IMR-90 (cell line): Measurements from ENCODE around the gene PAPPA. TPM values are rescaled to one million over a fixed set of nuclear protein-coding genes. Genes with fewer than 3 reads are reported as not detected.

ENCODE experiments used
- ATAC-seq: fragments of 200-7000 bp; cut with Tn5 transposase; 2 replicates; pipeline ENCODE4 v1.9.1; 2020; ENCODE audit warnings: low read depth, mild to moderate bottlenecking, moderate library complexity
- BruUV-seq: library from RNA; stranded (reverse); fragments of 400-500 nt; replicated peaks from 2 replicates; lab custom pipeline; 2021; lab: Mats Ljungman, UMichigan
- CTCF ChIA-PET: fragments of 300-600 bp; formaldehyde crosslinking; extraction: SDS; loops from one replicate; lab custom pipeline; 2021; ENCODE audit warnings: antibody characterized with exemption; lab: Yijun Ruan, JAX
- POLR2A ChIA-PET: fragments of 300-600 bp; sonication (Branson Sonifier 250); formaldehyde crosslinking; loops from one replicate; lab custom pipeline; 2022; ENCODE audit warnings: antibody characterized with exemption; ENCODE audit not compliant: unreplicated experiment; lab: Charles Lee
- DNase-seq: peaks from one replicate; pipeline ENCODE4 v3.0.0; 2013
- H2AFZ ChIP-seq: replicated peaks from 2 replicates; pipeline ENCODE3; 2013; ENCODE audit warnings: low read length, mild to moderate bottlenecking; ENCODE audit not compliant: poor library complexity
- H2AK5ac ChIP-seq: 2 replicates; pipeline ENCODE4 v1.6.1; 2013; ENCODE audit warnings: low read depth, low read length, inconsistent platforms
- H2AK9ac ChIP-seq: replicated peaks from 2 replicates; pipeline ENCODE3; 2013; ENCODE audit warnings: mild to moderate bottlenecking, low read depth, low read length, moderate library complexity; ENCODE audit not compliant: poor library complexity
- H2BK120ac ChIP-seq: 2 replicates; pipeline ENCODE4 v1.6.1; 2013; ENCODE audit warnings: low read depth, low read length, inconsistent platforms
- H2BK15ac ChIP-seq: 3 replicates; pipeline ENCODE4 v1.6.1; 2013; ENCODE audit warnings: low read depth, low read length, inconsistent platforms
- H2BK20ac ChIP-seq: 2 replicates; pipeline ENCODE4 v1.6.1; 2013; ENCODE audit warnings: low read depth, mild to moderate bottlenecking, inconsistent platforms, low read length, moderate library complexity
- H2BK5ac ChIP-seq: 2 replicates; pipeline ENCODE4 v1.6.1; 2013; ENCODE audit warnings: mild to moderate bottlenecking, low read depth, low read length, inconsistent platforms; ENCODE audit not compliant: poor library complexity, severe bottlenecking
- H3K14ac ChIP-seq: replicated peaks from 2 replicates; pipeline ENCODE4 v1.6.1; 2013; ENCODE audit warnings: low read depth, low read length, inconsistent platforms
- H3K18ac ChIP-seq: 2 replicates; pipeline ENCODE4 v1.6.1; 2013; ENCODE audit warnings: low read depth, low read length, control low read depth
- H3K23ac ChIP-seq: 2 replicates; pipeline ENCODE4 v1.6.1; 2013; ENCODE audit warnings: low read depth, low read length, inconsistent platforms
- H3K27ac ChIP-seq: 2 replicates; pipeline ENCODE4 v1.5.1; 2013; ENCODE audit warnings: mild to moderate bottlenecking, control low read depth, low read length; ENCODE audit not compliant: insufficient read depth
- H3K27me3 ChIP-seq: 2 replicates; pipeline ENCODE4 v1.6.1; 2013; ENCODE audit warnings: low read length; ENCODE audit not compliant: control insufficient read depth, insufficient read depth
- H3K36me3 ChIP-seq: 2 replicates; pipeline ENCODE4 v1.6.1; 2013; ENCODE audit warnings: low read length, mixed read lengths; ENCODE audit not compliant: control insufficient read depth, insufficient read depth
- H3K4ac ChIP-seq: 2 replicates; pipeline ENCODE4 v1.6.1; 2013; ENCODE audit warnings: low read depth, low read length, inconsistent platforms
- H3K4me1 ChIP-seq: 2 replicates; pipeline ENCODE4 v1.6.1; 2013; ENCODE audit warnings: low read length, mixed read lengths; ENCODE audit not compliant: control insufficient read depth, insufficient read depth
- H3K4me2 ChIP-seq: 2 replicates; pipeline ENCODE4 v1.6.1; 2013; ENCODE audit warnings: low read depth, mild to moderate bottlenecking, control low read depth, low read length, moderate library complexity
- H3K4me3 ChIP-seq: 2 replicates; pipeline ENCODE4 v1.5.1; 2013; ENCODE audit warnings: low read depth, mild to moderate bottlenecking, control low read depth, low read length, moderate library complexity; ENCODE audit not compliant: insufficient read depth
- H3K56ac ChIP-seq: 2 replicates; pipeline ENCODE4 v1.6.1; 2013; ENCODE audit warnings: low read length, inconsistent platforms; ENCODE audit not compliant: insufficient read depth; ENCODE audit errors: extremely low read depth
- H3K79me1 ChIP-seq, 2 experiments: 2 replicates each; pipeline ENCODE4 v1.6.1; 2013; ENCODE audit warnings: low read length in 2 of 2, inconsistent platforms in 1 of 2, low read depth in 1 of 2
- H3K9ac ChIP-seq: 2 replicates; pipeline ENCODE4 v1.6.1; 2013; ENCODE audit warnings: low read depth, low read length, control low read depth
- H3K9me1 ChIP-seq: 2 replicates; pipeline ENCODE4 v1.6.1; 2013; ENCODE audit warnings: low read length, inconsistent platforms; ENCODE audit not compliant: insufficient read depth
- H3K9me3 ChIP-seq: 2 replicates; pipeline ENCODE4 v1.6.1; 2013; ENCODE audit warnings: low read length; ENCODE audit not compliant: control insufficient read depth, insufficient read depth
- H4K20me1 ChIP-seq: 2 replicates; pipeline ENCODE4 v1.6.1; 2013; ENCODE audit warnings: low read length, inconsistent platforms; ENCODE audit not compliant: insufficient read depth
- H4K5ac ChIP-seq: 2 replicates; pipeline ENCODE4 v1.6.1; 2013; ENCODE audit warnings: mild to moderate bottlenecking, low read depth, low read length, control low read depth
- H4K8ac ChIP-seq, 2 experiments: 2 replicates each; pipeline ENCODE4 v1.6.1; 2013; ENCODE audit warnings: low read depth in 2 of 2, low read length in 2 of 2, control low read depth in 1 of 2, inconsistent platforms in 1 of 2
- H4K91ac ChIP-seq: 2 replicates; pipeline ENCODE4 v1.6.1; 2013; ENCODE audit warnings: low read depth, low read length, inconsistent platforms; ENCODE audit not compliant: insufficient read depth
- BHLHE40 ChIP-seq: fragments of 150-350 bp; IDR thresholded peaks from 2 replicates; pipeline ENCODE4 v1.6.1; 2016; ENCODE audit warnings: mild to moderate bottlenecking, low read depth, low read length
- CEBPB ChIP-seq: IDR thresholded peaks from 2 replicates; pipeline ENCODE4 v1.6.1; 2012; ENCODE audit warnings: low read depth, low read length, improper control_type of control experiment
- FOS ChIP-seq: fragments of 150-350 bp; IDR thresholded peaks from 2 replicates; pipeline ENCODE4 v1.6.1; 2016; ENCODE audit warnings: low read depth, low read length
- MAZ ChIP-seq: IDR thresholded peaks from 2 replicates; pipeline ENCODE4 v1.6.1; 2012; ENCODE audit warnings: low read depth, mild to moderate bottlenecking, low read length, improper control_type of control experiment, moderate library complexity, borderline replicate concordance
- RCOR1 ChIP-seq: IDR thresholded peaks from 2 replicates; pipeline ENCODE4 v1.6.1; 2012; ENCODE audit warnings: mild to moderate bottlenecking, low read length, improper control_type of control experiment; ENCODE audit not compliant: insufficient replicate concordance
- WGBS, 2 experiments: methylation state at CpG; one replicate each; pipeline versions ENCODE4 v1.1.5 to v1.1.7; 2013; ENCODE audit warnings: missing lambda C conversion rate in 2 of 2; ENCODE audit not compliant: insufficient read length in 1 of 2; ENCODE audit errors: extremely low coverage in 2 of 2; 5-methylcytosine and 5-hydroxymethylcytosine counted together
- dilution Hi-C: fragments of 300-500 bp; cut with HindIII; formaldehyde crosslinking; loops from one replicate; pipeline ENCODE4 v1.14.3; 2018; ENCODE audit warnings: low sequenced_read_pairs; ENCODE audit not compliant: unreplicated experiment
- in situ Hi-C: fragments of 300-500 bp; cut with MboI; formaldehyde crosslinking; loops from 3 replicates; pipeline ENCODE4 v1.14.3; 2019; ENCODE audit warnings: low sequenced_read_pairs, inconsistent platforms, mixed read lengths
- intact Hi-C: fragments of 100-400 bp; cut with micrococcal nuclease; formaldehyde crosslinking; loops from 2 replicates; pipeline ENCODE4 v1.10.0; 2022
- polyA plus RNA-seq, 3 experiments: library from polyadenylated mRNA; depleted of rRNA; stranded (reverse); fragments of >200 nt; gene quantifications; 2 replicates each; pipeline ENCODE4 v1.2.3, GENCODE V29; 2012; ENCODE audit warnings: low replicate concordance in 1 of 3
- total RNA-seq: library from RNA; depleted of rRNA; stranded (reverse); fragments of >200 nt; gene quantifications from 2 replicates; pipeline ENCODE4 v1.2.3, GENCODE V29; 2012

The PAPPA gene
- total and polyA plus RNA-seq, 2 of the 4 experiments (the other 2 are of a cell fraction): 8.3 to 12.4 TPM

DNA sequence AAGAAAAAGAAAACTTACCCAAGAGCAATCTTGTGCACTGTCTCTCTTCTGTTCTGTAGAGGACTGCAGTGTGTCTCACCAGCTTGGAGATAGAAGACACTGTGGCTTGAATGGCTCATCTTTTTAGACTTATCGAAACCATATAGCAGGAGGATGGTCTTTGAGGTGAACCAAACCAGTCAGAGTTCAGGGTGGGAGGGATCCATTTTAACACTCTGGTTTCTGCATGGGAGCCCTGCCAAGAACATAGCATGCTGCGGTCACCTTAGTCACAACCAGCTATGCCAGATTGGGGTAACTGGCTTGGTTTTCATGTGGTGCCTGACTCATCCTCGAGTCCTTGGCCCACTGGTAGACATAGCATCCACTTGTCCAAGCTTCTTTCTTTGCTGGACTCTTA is 135.1 kb downstream of the PAPPA start:
- TF ChIP-seq BHLHE40 (peak; percentile 62; the same call in 1 of the 2 replicates), MAZ (no peak), FOS (peak; percentile 89), RCOR1 (peak; percentile 20), CEBPB (0 out of 2 replicates have a peak, but pooled peaks have one; percentile 35)
- no peak overlapping the region for H2BK20ac ChIP-seq
- H3K9me3 ChIP-seq: no peaks in the 10 kb centered on the region
- intact Hi-C loops: no loop called here
- H4K91ac ChIP-seq: no peak overlapping the region
- no peak overlapping the region for H3K4me3 ChIP-seq
- H3K4me2 ChIP-seq: peak overlapping the region; percentile 34; the same call in 1 of the 2 replicates
- H3K27me3 ChIP-seq: no peaks in the 10 kb centered on the region
- H2AK5ac ChIP-seq: no peak overlapping the region
- ATAC-seq (peak; percentile 91), DNase-seq (peak; percentile 98)
- H3K9ac ChIP-seq: no peak overlapping the region
- H2BK120ac ChIP-seq: no peak overlapping the region
- no peak overlapping the region for H3K56ac ChIP-seq
- H3K36me3 ChIP-seq: peaks cover 15% of the 10 kb centered on the region
- no peak overlapping the region for H3K18ac ChIP-seq
- H3K9me1 ChIP-seq: peaks cover 3% of the 10 kb centered on the region; the same call in 1 of the 2 replicates
- H2BK15ac ChIP-seq: no peak overlapping the region
- no peak overlapping the region for H4K8ac ChIP-seq
- no peak overlapping the region for H3K27ac ChIP-seq
- H3K14ac ChIP-seq: no peak overlapping the region
- peaks cover 4% of the 10 kb centered on the region for H3K4me1 ChIP-seq
- no peak overlapping the region for H2AK9ac ChIP-seq
- no peak overlapping the region for H3K23ac ChIP-seq
- POLR2A ChIA-PET: no interaction called here
- H2BK5ac ChIP-seq: no peak overlapping the region
- H4K20me1 ChIP-seq: peaks cover 19% of the 10 kb centered on the region
- H3K79me1 ChIP-seq: 0 out of 4 replicates have a peak, but pooled peaks cover 0 to 3% of the 10 kb centered on the region in 2 experiments
- H2AFZ ChIP-seq: no peak overlapping the region
- dilution Hi-C loops: no loop called here
- no peak overlapping the region for H4K5ac ChIP-seq
- 20% methylated on average over 1 of the region's 3 CpGs; no CpG with 5 or more reads in 1 of the 2 experiments for WGBS, 2 experiments
- CTCF ChIA-PET: no interaction called here
- H3K4ac ChIP-seq: no peak overlapping the region
- no TSS peak for BruUV-seq
- in situ Hi-C loops: no loop called here
